Mucosa of stomach (tissue), 1 donor: ENCODE measurements around the gene BARHL1.
"Not testable (repeated sequence)": the region's sequence is repeated elsewhere in the genome, so short reads cannot be mapped to it uniquely, and the experiment has no call there.

Experiments
- H3K27me3 ChIP-seq: one replicate; pipeline ENCODE4 v1.7.0; 2013; ENCODE audit warnings: mild to moderate bottlenecking, low read length; ENCODE audit not compliant: control insufficient read depth, insufficient read depth
- H3K36me3 ChIP-seq: one replicate; pipeline ENCODE4 v1.7.0; 2013; ENCODE audit warnings: low read length; ENCODE audit not compliant: control insufficient read depth, insufficient read depth
- H3K4me1 ChIP-seq: one replicate; pipeline ENCODE4 v1.7.0; 2013; ENCODE audit warnings: mild to moderate bottlenecking, low read length; ENCODE audit not compliant: control insufficient read depth, insufficient read depth
- H3K4me3 ChIP-seq: one replicate; pipeline ENCODE4 v1.7.0; 2013; ENCODE audit warnings: low read length
- H3K9ac ChIP-seq: one replicate; pipeline ENCODE4 v1.7.0; 2013; ENCODE audit warnings: mild to moderate bottlenecking, low read length, moderate library complexity
- H3K9me3 ChIP-seq: one replicate; pipeline ENCODE4 v1.7.0; 2013; ENCODE audit warnings: mild to moderate bottlenecking, low read length, moderate library complexity; ENCODE audit not compliant: control insufficient read depth
- donor health status: Pancreatic carcinoma.

BARHL1 gene

DNA sequence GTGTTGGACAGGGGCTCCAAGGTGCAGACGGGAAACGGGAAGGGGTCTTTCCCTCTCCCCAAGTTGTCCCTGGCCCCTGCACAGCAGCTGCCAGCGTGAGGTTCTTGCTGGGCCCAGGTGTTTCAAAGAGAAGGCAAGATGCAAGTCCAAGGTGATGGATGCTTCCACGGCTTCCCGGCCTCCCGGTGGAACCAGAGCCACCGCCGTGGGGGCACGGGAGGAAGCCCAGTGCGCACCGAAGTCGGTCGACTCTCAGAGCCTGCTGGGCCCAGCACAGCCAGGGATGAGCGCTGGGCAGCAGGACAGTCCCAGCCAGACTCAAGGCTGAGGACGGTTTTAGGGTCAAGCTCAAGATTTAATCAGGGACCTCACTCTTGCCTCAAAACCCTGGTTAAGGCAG, 25.2 kb upstream of the BARHL1 start:
- Histone ChIP-seq H3K9me3 (no peaks in the 10 kb centered on the region), H3K4me3 (no peak overlapping the region), H3K27me3 (peaks cover 11% of the 10 kb centered on the region), H3K36me3 (no peaks in the 10 kb centered on the region), H3K4me1 (no peaks in the 10 kb centered on the region), H3K9ac (no peak overlapping the region)

DNA sequence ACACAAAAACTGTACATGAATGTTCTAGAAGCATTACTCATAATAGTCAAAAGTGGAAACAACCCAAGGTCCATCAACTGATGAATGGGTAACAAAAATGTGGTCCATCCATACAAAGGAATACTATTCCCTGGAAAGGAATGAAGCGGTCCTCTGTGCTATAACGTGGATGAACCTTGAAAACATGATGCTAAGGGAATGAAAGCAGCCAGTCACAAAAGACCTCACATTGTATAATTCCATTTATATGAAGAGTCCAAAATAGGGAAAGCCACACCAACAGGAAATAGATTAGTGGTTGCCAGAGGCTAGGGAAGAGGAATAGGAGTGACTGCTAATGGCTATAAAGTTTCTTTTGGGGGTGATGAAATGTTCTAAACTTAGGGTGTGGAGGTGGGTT, 22.7 kb upstream of the BARHL1 start:
- Histone ChIP-seq H3K4me3 (no peak overlapping the region), H3K36me3 (no peaks in the 10 kb centered on the region), H3K4me1 (no peaks in the 10 kb centered on the region), H3K27me3 (peaks cover 11% of the 10 kb centered on the region), H3K9ac (no peak overlapping the region), H3K9me3 (no peaks in the 10 kb centered on the region)

DNA sequence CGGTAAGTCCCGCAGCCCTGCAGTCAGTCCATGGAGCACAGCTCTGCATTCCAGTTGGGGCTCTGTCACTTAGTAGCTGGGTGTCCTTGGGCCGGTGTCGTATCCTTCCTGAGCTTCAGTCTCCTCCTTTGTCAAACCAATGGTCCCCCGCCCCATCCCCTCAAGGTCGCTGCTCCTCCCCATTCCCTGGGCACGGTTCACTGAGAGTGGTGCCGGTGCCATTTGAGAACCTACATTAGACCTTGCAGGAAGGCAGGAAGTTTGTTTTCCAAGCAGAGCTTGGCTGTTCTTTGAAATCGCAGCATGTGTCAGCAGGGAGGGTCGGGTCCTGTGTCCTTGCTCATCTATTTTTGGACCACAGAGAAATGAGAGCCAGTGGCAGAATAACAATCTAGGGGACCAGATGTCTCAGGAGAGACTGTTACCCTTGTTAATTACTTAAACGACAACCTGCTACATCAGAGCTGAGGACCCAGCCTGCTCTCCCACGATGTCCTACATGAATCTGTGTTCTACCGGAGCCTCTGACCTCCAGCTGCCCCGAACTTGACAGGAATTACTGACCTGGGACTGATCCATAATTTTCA, 21.7 kb upstream of the BARHL1 start:
- Histone ChIP-seq H3K36me3 (no peaks in the 10 kb centered on the region), H3K4me3 (no peak overlapping the region), H3K9ac (no peak overlapping the region), H3K4me1 (no peaks in the 10 kb centered on the region), H3K27me3 (peaks cover 11% of the 10 kb centered on the region), H3K9me3 (no peaks in the 10 kb centered on the region)

DNA sequence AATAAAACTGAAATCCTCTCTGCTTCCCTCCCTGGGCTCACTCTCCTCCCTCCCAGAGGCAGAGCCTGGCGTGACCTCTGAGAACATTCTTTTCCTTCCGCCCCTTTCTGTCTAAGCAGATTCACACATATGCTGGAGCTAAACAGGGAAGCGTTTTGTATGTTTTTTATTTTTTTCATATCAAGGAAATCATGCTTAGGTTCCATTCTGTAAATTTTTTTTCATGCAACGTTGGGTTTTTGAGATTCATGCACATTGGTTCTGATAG, 20.2 kb upstream of the BARHL1 start:
- H3K4me1 ChIP-seq = no peaks in the 10 kb centered on the region
- no peak overlapping the region for H3K4me3 ChIP-seq
- H3K27me3 ChIP-seq = peaks cover 6% of the 10 kb centered on the region
- H3K36me3 ChIP-seq = no peaks in the 10 kb centered on the region
- no peak overlapping the region for H3K9ac ChIP-seq
- H3K9me3 ChIP-seq = no peaks in the 10 kb centered on the region

DNA sequence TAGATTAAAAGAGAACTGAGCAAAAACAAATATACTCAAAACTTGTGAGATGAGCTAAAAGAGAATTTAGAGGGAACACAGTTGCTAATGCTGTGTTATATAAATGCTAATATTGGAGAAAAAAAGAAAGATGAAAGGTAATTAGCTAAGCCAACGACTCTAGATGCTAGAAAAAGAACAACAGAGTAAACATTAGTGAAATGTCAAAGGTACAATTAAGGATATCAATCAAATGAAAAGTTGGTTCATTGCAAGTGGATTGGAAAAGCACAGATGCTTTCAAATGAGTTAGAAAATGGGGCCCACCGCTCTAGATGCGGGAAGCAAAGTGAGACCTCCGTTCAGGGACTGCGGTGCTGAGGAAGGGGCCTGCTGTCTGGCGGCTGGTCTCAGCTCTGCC, 17.9 kb upstream of the BARHL1 start:
- Histone ChIP-seq H3K27me3 (peaks cover 6% of the 10 kb centered on the region), H3K4me1 (no peaks in the 10 kb centered on the region), H3K36me3 (no peaks in the 10 kb centered on the region), H3K9ac (no peak overlapping the region), H3K4me3 (no peak overlapping the region), H3K9me3 (no peaks in the 10 kb centered on the region)

DNA sequence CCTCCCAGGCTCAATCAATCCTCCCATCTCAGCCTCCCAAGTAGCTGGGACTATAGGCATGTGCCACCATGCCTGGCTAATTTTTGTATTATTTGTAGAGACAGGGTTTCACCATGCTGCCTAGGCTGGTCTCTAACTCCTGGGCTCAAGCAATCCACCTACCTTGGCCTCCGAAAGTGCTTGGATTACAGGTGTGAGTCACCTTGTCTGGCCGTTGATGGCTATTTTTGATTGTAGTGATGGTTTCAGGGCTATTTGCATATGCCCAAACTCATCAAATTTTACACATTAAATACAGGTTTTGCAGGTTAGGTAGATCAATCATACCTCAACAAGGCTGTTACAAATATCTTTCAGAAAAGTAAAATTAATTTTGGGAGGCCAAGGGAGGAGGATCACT, 13.6 kb upstream of the BARHL1 start:
- not testable (repeated sequence) for H3K9me3 ChIP-seq, H3K9ac ChIP-seq, H3K4me3 ChIP-seq, H3K36me3 ChIP-seq, H3K4me1 ChIP-seq, H3K27me3 ChIP-seq

DNA sequence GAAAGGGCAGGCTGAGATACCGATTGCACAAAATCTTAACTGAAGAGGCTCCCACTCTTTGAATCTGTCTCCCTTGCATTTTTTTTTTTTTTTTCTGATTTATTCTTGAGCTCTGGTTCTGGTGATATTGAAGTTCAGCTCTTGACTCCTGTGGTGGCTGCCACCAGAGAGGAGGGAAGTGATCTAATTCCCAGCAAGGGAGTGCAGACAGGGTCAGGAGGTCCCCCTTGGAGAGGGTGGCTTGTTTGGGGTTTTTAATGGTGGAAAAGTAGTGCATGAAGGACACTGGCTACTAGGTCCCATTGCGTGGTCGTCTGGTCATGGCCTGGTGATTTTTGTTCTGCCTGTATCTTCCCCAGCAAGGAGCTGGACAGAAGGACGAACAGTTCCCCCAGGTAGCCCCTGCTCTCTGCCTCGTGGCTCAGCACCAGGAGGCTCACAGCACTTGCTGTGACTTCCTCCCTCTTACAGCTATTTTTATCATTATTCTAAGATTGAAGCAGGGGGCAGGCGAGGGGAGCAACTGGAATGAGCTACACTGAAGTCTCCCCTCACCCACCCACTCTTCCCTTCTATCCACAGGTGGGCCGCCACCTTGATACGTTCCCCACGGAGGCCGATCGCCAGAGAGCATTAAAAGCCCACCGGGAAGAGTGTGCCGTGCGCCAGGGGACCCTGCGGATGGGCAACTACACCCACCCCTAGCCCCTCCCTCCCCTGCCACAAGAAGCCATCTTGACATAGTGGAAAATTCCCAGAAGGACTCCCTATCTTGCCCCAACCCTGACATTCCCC, 10.4 kb upstream of the BARHL1 start:
- Histone ChIP-seq H3K4me1 (no peaks in the 10 kb centered on the region), H3K27me3 (peaks cover 23% of the 10 kb centered on the region), H3K4me3 (no peak overlapping the region), H3K9ac (no peak overlapping the region), H3K36me3 (no peaks in the 10 kb centered on the region), H3K9me3 (no peaks in the 10 kb centered on the region)

DNA sequence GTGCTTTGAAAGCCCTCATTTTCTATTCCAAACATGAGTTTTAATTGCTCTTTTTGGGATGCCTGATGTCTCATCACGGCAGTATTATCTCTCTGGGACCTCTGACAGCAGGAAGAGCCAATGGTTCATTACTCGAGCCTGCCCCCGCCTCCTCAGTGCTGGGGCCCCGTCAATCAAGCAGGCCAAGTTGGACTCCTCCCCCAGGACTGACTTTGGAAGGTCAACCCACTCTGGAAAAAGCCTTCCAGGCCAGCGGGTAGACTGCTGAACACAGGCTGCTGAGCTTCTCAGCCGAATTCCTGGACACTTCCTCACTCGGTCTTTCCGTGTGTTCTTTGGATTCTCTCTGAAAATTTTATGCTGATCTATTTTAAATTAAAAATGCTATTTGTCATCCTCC, 9.5 kb upstream of the BARHL1 start:
- Histone ChIP-seq H3K9ac (no peak overlapping the region), H3K27me3 (peaks cover 30% of the 10 kb centered on the region), H3K4me3 (no peak overlapping the region), H3K4me1 (no peaks in the 10 kb centered on the region), H3K9me3 (no peaks in the 10 kb centered on the region), H3K36me3 (no peaks in the 10 kb centered on the region)

DNA sequence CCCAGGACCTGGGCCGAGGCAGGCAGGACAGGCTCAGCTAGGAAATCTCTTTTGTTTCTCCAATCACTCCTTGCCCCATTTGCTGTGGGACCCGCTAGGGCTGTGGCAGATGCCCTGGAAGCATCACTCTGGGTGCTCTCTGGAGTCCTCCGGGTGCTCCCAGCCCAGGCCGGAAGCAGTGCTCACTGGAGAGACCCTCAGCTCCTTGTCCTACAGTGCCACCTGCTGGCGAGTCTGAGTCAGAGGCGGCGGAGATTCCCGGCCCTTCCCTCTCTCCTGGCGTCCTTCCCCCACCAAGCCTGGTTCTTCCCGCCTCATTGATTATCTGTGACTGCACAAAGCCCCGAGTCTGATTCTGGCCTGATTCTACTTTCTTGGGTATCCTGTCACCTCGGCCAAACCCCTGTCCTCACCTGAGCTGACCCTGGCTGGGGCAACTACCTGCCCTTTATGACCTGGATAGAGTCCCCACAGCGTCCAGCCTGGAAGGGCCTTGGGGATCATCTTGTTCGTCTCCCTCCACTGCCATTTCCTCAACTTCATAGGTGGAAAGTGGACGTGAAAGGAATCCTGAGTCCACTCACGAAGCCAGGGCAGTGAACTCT, 7.3 kb upstream of the BARHL1 start:
- Histone ChIP-seq H3K27me3 (peaks cover 52% of the 10 kb centered on the region), H3K36me3 (no peaks in the 10 kb centered on the region), H3K4me3 (no peak overlapping the region), H3K9me3 (no peaks in the 10 kb centered on the region), H3K4me1 (no peaks in the 10 kb centered on the region), H3K9ac (no peak overlapping the region)

DNA sequence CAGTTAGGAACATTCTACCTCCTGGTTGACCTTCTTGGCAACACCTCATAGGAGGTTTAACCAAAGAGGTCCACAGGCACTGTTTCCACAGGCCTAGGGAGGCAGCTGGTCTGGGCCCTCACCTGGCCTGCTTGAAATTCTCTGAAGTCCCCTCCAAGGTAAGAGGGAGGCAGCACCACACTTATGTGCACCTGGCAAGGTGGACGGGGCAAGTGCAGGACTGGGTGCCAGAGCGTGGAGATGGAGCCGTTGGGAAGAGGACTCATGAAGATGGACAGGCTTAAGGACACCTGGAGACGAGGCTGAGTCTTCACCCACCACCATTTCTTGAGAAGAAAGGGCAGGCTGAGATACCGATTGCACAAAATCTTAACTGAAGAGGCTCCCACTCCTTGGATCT, 6.6 kb upstream of the BARHL1 start:
- H3K27me3 ChIP-seq = peaks cover 59% of the 10 kb centered on the region
- H3K4me3 ChIP-seq = no peak overlapping the region
- H3K9ac ChIP-seq = no peak overlapping the region
- H3K36me3 ChIP-seq = no peaks in the 10 kb centered on the region
- H3K9me3 ChIP-seq = no peaks in the 10 kb centered on the region
- no peaks in the 10 kb centered on the region for H3K4me1 ChIP-seq

DNA sequence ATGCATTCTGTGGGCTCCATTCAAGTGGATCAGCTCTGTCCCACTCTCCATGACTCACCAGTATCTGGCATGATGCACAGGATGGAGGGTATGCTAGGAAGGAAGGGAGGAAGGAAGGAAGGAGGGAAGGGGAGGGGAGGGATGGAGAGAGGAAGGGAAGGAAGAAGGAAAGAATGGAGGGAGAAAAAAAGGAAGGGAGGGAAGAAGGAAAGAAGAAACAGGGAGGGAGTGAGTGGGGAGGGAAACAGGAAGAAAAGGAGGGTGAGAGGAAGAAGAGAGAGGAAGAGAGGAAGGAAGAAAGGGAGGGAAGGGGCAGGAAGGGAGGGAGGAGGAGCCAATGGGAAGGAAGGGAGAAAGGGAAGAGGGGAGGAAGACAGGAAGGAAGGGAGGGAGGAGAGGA, 5.3 kb upstream of the BARHL1 start:
- Histone ChIP-seq H3K36me3 (no peaks in the 10 kb centered on the region), H3K27me3 (peaks cover 72% of the 10 kb centered on the region), H3K9me3 (no peaks in the 10 kb centered on the region), H3K9ac (no peak overlapping the region), H3K4me1 (peaks cover 6% of the 10 kb centered on the region), H3K4me3 (no peak overlapping the region)

DNA sequence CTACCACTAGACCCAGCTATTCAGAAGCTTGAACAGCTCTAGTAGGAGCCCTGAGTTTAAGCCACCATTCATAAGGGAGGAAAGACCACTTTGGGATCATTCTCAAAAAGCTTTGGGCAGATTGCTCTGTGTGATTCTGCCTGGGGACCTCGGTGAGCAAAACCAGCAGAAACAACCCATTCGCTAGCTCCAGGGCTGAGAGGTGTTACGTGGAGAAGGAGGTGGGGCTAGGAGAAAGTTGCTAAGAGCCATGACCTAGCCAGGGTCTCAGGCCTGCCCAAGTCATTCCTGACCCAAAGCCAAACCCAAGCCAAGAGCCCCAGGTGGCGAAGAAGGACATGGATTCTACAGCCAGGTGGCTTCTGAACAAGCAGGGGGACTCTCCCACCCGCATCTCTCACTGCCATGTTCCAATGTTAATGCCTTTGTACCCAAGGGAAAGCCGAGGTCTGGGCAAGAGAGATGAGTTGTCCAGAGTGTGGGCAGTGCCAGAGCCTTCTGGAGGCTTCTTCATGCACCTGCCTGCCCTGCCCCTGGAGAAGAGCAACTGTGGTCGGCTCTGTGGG, 4.0 kb upstream of the BARHL1 start:
- Histone ChIP-seq H3K36me3 (no peaks in the 10 kb centered on the region), H3K9ac (no peak overlapping the region), H3K9me3 (no peaks in the 10 kb centered on the region), H3K27me3 (peaks cover 84% of the 10 kb centered on the region), H3K4me1 (peaks cover 6% of the 10 kb centered on the region), H3K4me3 (no peak overlapping the region)
